T-cell (primary cell): ENCODE data around the gene PAQR8. TPM values are rescaled to one million over a fixed set of nuclear protein-coding genes. Genes with fewer than 3 reads are reported as not detected.

Experiments used
- ATAC-seq, 4 experiments: fragments of 200-7000 bp in 3 of 4; fragments of 150-1000 bp in 1 of 4; cut with Tn5 transposase; replicated peaks in 1 of 4; 1 replicate in 3 of 4; 2 replicates in 1 of 4; pipeline ENCODE4 v1.10.0; 2021; ENCODE audit warnings: moderate library complexity in 3 of 4, mild to moderate bottlenecking in 2 of 4, moderate number of reproducible peaks in 1 of 4
- CTCF ChIA-PET, 2 donors: fragments of 300-600 bp; sonication (Branson Sonifier 250); formaldehyde crosslinking; loops; one replicate each; lab custom pipeline; 2022; ENCODE audit warnings: antibody characterized with exemption in 2 of 2; lab: Charles Lee
- POLR2A ChIA-PET, 2 donors: fragments of 300-600 bp; sonication (Branson Sonifier 250); formaldehyde crosslinking; loops; one replicate each; lab custom pipeline; 2022; ENCODE audit warnings: antibody characterized with exemption in 2 of 2; lab: Charles Lee
- DNase-seq, 35 experiments: peaks; one replicate each; pipeline versions ENCODE4 v3.0.0 to v3.0.0-alpha.2; 2013 to 2023
- H3K27ac ChIP-seq: one replicate; pipeline ENCODE4 v1.5.1; 2013; ENCODE audit warnings: low read length
- H3K27me3 ChIP-seq, 2 experiments: replicated peaks in 1 of 2; 1 replicate in 1 of 2; 2 replicates in 1 of 2; pipeline versions ENCODE4 v1.6.1 to v1.7.0; 2013; ENCODE audit warnings: low read length in 1 of 2, mixed read lengths in 1 of 2; ENCODE audit not compliant: control insufficient read depth in 2 of 2, insufficient read depth in 2 of 2; ENCODE audit errors: extremely low read depth in 1 of 2
- H3K36me3 ChIP-seq, 2 donors: 1 replicate in 1 of 2; 2 replicates in 1 of 2; pipeline versions ENCODE4 v1.6.1 to v1.7.0; 2013; ENCODE audit warnings: low read length in 1 of 2; ENCODE audit not compliant: control insufficient read depth in 2 of 2, insufficient read depth in 1 of 2; ENCODE audit errors: extremely low read depth in 1 of 2
- H3K4me1 ChIP-seq, 2 experiments: 1 replicate in 1 of 2; 2 replicates in 1 of 2; pipeline versions ENCODE4 v1.6.1 to v1.7.0; 2013; ENCODE audit warnings: low read length in 2 of 2, mixed read lengths in 1 of 2; ENCODE audit not compliant: insufficient read depth in 2 of 2, control insufficient read depth in 1 of 2; ENCODE audit errors: extremely low read depth in 1 of 2
- H3K4me3 ChIP-seq, 2 donors: 1 replicate in 1 of 2; 2 replicates in 1 of 2; pipeline versions ENCODE4 v1.5.1 to v1.7.0; 2013; ENCODE audit warnings: mild to moderate bottlenecking in 2 of 2, low read length in 1 of 2, moderate library complexity in 1 of 2; ENCODE audit not compliant: control insufficient read depth in 1 of 2; ENCODE audit errors: extremely low read depth in 1 of 2
- H3K9me3 ChIP-seq: 2 replicates; pipeline ENCODE4 v1.7.0; 2013
- H3K27ac Mint-ChIP-seq, 2 donors: one replicate each; pipeline ENCODE4 v1.8.0; 2020 to 2021; ENCODE audit warnings: mild to moderate bottlenecking in 2 of 2, mixed read lengths in 2 of 2
- H3K27me3 Mint-ChIP-seq, 2 donors: one replicate each; pipeline ENCODE4 v1.8.0; 2021 to 2022; ENCODE audit warnings: mixed read lengths in 2 of 2
- H3K36me3 Mint-ChIP-seq: one replicate; pipeline ENCODE4 v1.8.0; 2021; ENCODE audit warnings: mixed read lengths
- H3K4me1 Mint-ChIP-seq, 3 donors: one replicate each; pipeline ENCODE4 v1.8.0; 2020 to 2022; ENCODE audit warnings: mixed read lengths in 3 of 3, mild to moderate bottlenecking in 1 of 3
- H3K4me3 Mint-ChIP-seq, 3 donors: one replicate each; pipeline ENCODE4 v1.8.0; 2020 to 2022; ENCODE audit warnings: mild to moderate bottlenecking in 3 of 3, mixed read lengths in 3 of 3, moderate library complexity in 3 of 3
- H3K9me3 Mint-ChIP-seq, 3 donors: one replicate each; pipeline ENCODE4 v1.8.0; 2020 to 2022; ENCODE audit warnings: mixed read lengths in 3 of 3
- WGBS: methylation state at CpG from one replicate; pipeline ENCODE4 v1.1.5; 2013; ENCODE audit warnings: missing lambda C conversion rate; ENCODE audit not compliant: insufficient coverage; 5-methylcytosine and 5-hydroxymethylcytosine counted together
- total RNA-seq, 35 experiments: library from RNA in 6 of 35; stranded (reverse) in 6 of 35; fragments of 120-200 nt in 1 of 35; gene quantifications; one replicate each; pipeline versions ENCODE4 v1.2.1 to v1.2.4 and lab custom pipeline; 2013 to 2026

The PAQR8 gene
- total RNA-seq, 5 donors from 2014 or later (not counting 1 experiment from before 2014, with no cell fraction given) = 12.0 to 35.2 (median 30.2) TPM

DNA sequence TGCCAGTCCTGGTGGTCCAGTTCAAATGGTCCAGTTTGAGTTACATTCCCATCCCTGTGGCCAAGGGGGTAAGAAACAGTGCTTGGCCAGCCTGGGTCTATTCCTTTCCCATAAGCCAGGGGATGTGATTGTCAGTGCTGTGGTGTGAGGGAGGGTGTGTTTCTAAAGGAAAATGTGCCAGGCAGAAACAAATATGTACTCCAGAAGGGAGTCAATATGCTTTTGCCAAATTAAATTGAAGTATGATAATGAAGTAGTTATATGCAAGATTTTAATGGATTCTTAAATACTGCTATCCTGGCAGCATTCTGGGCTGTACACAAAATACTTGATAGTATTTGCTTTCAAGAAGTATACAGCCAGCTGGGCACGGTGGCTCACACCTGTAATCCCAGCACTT, 16.6 kb upstream of the PAQR8 start:
- Histone ChIP-seq H3K36me3 (no peaks in the 10 kb centered on the region), H3K27ac (no peak overlapping the region), H3K4me3 (no peak overlapping the region), H3K9me3 (no peaks in the 10 kb centered on the region), H3K27me3 (no peaks in the 10 kb centered on the region), H3K4me1 (peaks cover 3 to 8% of the 10 kb centered on the region in 2 experiments)
- DNase-seq (no peak), ATAC-seq (no peak)
- Mint-ChIP-seq H3K27me3 (no peaks in the 10 kb centered on the region), H3K4me1 (peaks cover 15 to 16% (median 15%) of the 10 kb centered on the region in 3 donors), H3K9me3 (no peaks in the 10 kb centered on the region), H3K27ac (no peak overlapping the region), H3K36me3 (no peaks in the 10 kb centered on the region), H3K4me3 (no peak overlapping the region)
- 100% methylated on average over 1 of the region's 1 CpG for WGBS
- CTCF ChIA-PET = interaction anchor here in 1 of 2 donors (0.6 kb wide), 1 partner anchor 39 kb away, joined by 3 read pairs; no protein-coding TSS in a partner anchor
- POLR2A ChIA-PET = no interaction called here

DNA sequence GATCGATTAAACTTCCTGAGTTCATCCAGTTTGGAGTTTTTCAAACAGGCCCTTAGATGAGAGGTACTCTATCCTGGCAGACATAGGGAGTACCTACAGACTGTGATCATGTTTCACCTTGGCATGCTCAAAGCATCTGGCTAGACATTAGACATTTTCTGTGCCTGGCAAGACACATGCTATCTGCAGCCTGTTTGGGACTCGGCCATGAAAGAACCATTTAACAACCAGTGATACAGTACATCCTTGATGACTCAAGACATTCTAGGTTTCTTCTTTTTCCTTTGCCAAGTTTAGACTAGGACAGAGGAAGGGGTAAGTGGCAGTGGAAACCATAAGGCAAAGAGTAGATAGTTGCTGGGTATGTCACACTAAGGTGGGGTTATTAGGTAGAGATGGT, 15.4 kb upstream of the PAQR8 start:
- no peaks in the 10 kb centered on the region for H3K27me3 Mint-ChIP-seq
- H3K36me3 Mint-ChIP-seq = no peaks in the 10 kb centered on the region
- no peak overlapping the region for H3K27ac Mint-ChIP-seq
- no peaks in the 10 kb centered on the region for H3K27me3 ChIP-seq
- no peak for ATAC-seq
- CTCF ChIA-PET = no interaction called here
- no peaks in the 10 kb centered on the region for H3K9me3 Mint-ChIP-seq
- H3K27ac ChIP-seq = no peak overlapping the region
- WGBS = 100% methylated on average over 1 of the region's 2 CpGs
- no peak overlapping the region for H3K4me3 Mint-ChIP-seq
- H3K36me3 ChIP-seq = no peaks in the 10 kb centered on the region
- no peak for DNase-seq
- H3K9me3 ChIP-seq = no peaks in the 10 kb centered on the region
- POLR2A ChIA-PET = no interaction called here
- H3K4me1 ChIP-seq = peaks cover 3 to 9% of the 10 kb centered on the region in 2 experiments
- H3K4me1 Mint-ChIP-seq = peaks cover 22 to 25% (median 24%) of the 10 kb centered on the region in 3 donors
- no peak overlapping the region for H3K4me3 ChIP-seq

DNA sequence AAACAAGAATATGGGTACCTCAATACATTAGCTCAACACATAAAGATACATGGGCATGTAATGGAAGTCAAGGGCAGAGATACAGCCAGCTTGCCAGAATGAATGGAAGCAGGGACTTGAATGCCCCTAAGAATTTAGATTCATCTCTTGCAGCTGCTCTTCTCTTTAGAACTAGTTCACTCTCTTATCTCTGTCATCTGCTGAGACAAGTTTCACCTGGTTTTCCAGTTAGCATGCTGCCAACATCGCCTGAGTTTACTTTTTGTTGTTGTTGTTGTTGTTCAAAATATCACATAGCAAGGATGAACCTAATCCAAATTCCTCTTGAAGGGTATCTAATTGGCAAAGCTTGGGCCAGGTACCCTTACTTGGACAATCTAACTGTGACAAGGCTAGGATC, 14.1 kb upstream of the PAQR8 start:
- Mint-ChIP-seq H3K4me3 (no peak overlapping the region), H3K27ac (no peak overlapping the region), H3K9me3 (no peaks in the 10 kb centered on the region), H3K4me1 (peaks cover 14 to 28% (median 27%) of the 10 kb centered on the region in 3 donors), H3K36me3 (no peaks in the 10 kb centered on the region), H3K27me3 (no peaks in the 10 kb centered on the region)
- ChIA-PET POLR2A (no interaction called here), CTCF (no interaction called here)
- H3K4me1 ChIP-seq = peaks cover 2 to 8% of the 10 kb centered on the region in 2 experiments
- WGBS = no CpG with 5 or more reads among the region's 1 CpG
- H3K4me3 ChIP-seq = no peak overlapping the region
- H3K36me3 ChIP-seq = no peaks in the 10 kb centered on the region
- no peaks in the 10 kb centered on the region for H3K9me3 ChIP-seq
- H3K27ac ChIP-seq = no peak overlapping the region
- H3K27me3 ChIP-seq = no peaks in the 10 kb centered on the region
- DNase-seq (no peak), ATAC-seq (no peak)

DNA sequence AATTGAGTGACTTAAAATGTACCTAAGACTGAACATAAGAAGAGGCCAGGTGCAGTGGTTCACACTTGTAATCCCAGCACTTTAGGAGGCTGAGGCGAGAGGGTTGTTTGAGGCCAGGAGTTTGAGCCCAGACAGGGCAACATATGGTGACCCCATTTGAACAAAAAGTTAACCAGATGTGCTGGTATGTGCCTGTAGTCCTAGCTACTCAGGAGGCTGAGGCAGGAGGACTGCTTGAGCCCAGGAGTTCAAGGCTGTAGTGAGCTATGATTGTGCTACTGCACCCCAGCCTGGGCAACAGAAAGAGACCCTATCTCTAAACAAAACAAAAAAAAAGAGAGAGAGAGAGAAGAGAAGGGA, 10.1 kb upstream of the PAQR8 start:
- WGBS = 80% methylated on average over 1 of the region's 1 CpG

DNA sequence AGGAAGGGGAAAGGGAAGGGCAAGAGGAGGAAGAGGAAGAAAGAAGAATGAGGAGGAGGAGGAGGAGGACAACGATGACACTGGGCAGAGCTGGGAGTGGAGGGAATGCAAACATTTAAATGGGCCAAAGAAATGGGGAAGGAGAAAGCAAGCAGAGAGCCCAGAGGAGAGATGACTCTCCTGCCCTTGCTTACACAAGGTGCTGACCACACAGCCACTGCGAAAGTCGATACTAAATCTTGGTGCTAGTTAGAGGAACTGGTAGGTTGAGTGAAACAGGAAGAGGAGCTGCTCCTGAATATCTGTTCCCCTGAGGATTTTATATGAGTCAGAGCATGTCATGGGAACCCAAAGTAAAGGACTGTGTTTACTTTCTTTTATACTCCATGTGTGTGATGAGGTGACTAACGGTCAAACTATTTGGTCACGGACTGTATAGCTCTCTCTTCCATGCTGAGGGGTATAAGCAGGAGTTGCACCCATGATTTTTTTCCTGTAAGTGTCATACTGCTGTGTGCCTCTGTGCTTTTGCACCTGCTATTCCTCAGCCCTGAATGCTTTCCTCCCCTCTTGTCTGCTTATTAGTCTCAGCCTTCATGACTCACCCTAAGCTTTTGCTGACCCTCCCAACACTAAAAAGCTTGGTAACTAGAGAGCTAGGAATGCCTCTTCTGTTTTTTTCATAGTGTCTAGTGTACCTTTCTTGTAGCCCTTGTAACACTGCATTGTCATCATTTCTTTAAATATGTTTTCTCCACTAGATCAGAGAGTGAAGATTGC, 9.5 kb upstream of the PAQR8 start:
- Histone ChIP-seq H3K27me3 (no peaks in the 10 kb centered on the region), H3K36me3 (no peaks in the 10 kb centered on the region), H3K4me3 (no peak overlapping the region), H3K27ac (no peak overlapping the region), H3K4me1 (peaks cover 2 to 8% of the 10 kb centered on the region in 2 experiments), H3K9me3 (no peaks in the 10 kb centered on the region)
- Mint-ChIP-seq H3K27me3 (no peaks in the 10 kb centered on the region), H3K27ac (peak overlapping the region in 1 of 2 donors; percentile 34), H3K4me3 (no peak overlapping the region), H3K4me1 (peaks cover 11 to 33% (median 29%) of the 10 kb centered on the region in 3 donors), H3K9me3 (no peaks in the 10 kb centered on the region), H3K36me3 (no peaks in the 10 kb centered on the region)
- peak in 1 of 35 experiments; percentile 14 for DNase-seq
- ChIA-PET CTCF (interaction anchor here (0.6 kb wide), 2 partner anchors 55 to 306 kb away, joined by 3 to 6 read pairs; no protein-coding TSS in a partner anchor), POLR2A (interaction anchor here in 1 of 2 donors (0.6 kb wide), 1 partner anchor 70 kb away, joined by 6 read pairs; no protein-coding TSS in a partner anchor)
- whole genome bisulfite sequencing = 36% methylated on average over 3 of the region's 5 CpGs
- ATAC-seq = no peak

More for the DNA sequence above, 10.1 kb upstream of the PAQR8 start:
- H3K36me3 ChIP-seq = no peaks in the 10 kb centered on the region
- peak overlapping the region in 1 of 2 donors; percentile 34 for H3K27ac Mint-ChIP-seq
- no peak overlapping the region for H3K27ac ChIP-seq
- DNase-seq = no peak
- H3K9me3 Mint-ChIP-seq = no peaks in the 10 kb centered on the region
- no peaks in the 10 kb centered on the region for H3K36me3 Mint-ChIP-seq
- peaks cover 11 to 33% (median 29%) of the 10 kb centered on the region in 3 donors for H3K4me1 Mint-ChIP-seq
- H3K4me1 ChIP-seq = peaks cover 2 to 8% of the 10 kb centered on the region in 2 experiments
- H3K4me3 ChIP-seq = no peak overlapping the region
- no peak overlapping the region for H3K4me3 Mint-ChIP-seq
- no peaks in the 10 kb centered on the region for H3K9me3 ChIP-seq
- no peaks in the 10 kb centered on the region for H3K27me3 ChIP-seq
- ChIA-PET CTCF (interaction anchor here (0.6 to 1.1 kb wide), 4 partner anchors 10 to 306 kb away, joined by 3 to 8 read pairs (median 3); partner anchors contain the start of gene PAQR8 (in 1 of the 2)), POLR2A (interaction anchor here (0.5 to 0.6 kb wide), 2 partner anchors 21 to 69 kb away, joined by 3 to 6 read pairs; no protein-coding TSS in a partner anchor)
- no peaks in the 10 kb centered on the region for H3K27me3 Mint-ChIP-seq
- ATAC-seq = no peak

DNA sequence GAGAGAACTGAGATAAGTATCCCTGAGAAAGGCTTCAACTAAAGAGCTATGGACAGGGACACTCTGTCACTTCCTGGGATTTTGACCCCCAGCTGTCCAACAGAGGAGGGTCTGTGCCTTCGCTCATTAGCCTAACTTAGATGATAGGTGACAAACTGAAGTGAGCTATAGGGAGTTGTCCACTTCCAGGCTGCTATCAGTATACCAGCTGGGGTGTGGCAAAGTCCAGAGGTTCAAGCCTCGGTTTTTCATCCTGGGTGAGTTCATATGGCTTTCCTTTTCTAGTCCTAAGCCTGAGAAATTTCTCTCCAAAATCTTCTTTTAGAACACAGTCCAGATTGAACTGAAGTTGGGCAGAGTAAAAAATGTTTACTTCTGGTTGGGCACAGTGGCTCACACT, 5.9 kb upstream of the PAQR8 start:
- H3K36me3 ChIP-seq = no peaks in the 10 kb centered on the region
- H3K27me3 ChIP-seq = no peaks in the 10 kb centered on the region
- CTCF ChIA-PET = interaction anchor here in 1 of 2 donors (0.9 kb wide), 1 partner anchor 296 kb away, joined by 3 read pairs; no protein-coding TSS in a partner anchor
- WGBS = 0% methylated on average over 1 of the region's 2 CpGs
- DNase-seq = no peak
- H3K9me3 ChIP-seq = no peaks in the 10 kb centered on the region
- no peak overlapping the region for H3K27ac ChIP-seq
- Mint-ChIP-seq H3K9me3 (no peaks in the 10 kb centered on the region), H3K27ac (no peak overlapping the region), H3K4me1 (peaks cover 6 to 25% (median 20%) of the 10 kb centered on the region in 3 donors), H3K27me3 (no peaks in the 10 kb centered on the region), H3K36me3 (no peaks in the 10 kb centered on the region), H3K4me3 (no peak overlapping the region)
- ATAC-seq = no peak
- POLR2A ChIA-PET = interaction anchor here in 1 of 2 donors (0.6 kb wide), 1 partner anchor 229 kb away, joined by 3 read pairs; no protein-coding TSS in a partner anchor
- H3K4me3 ChIP-seq = no peak overlapping the region
- peaks cover 2 to 5% of the 10 kb centered on the region in 2 experiments for H3K4me1 ChIP-seq
